COR-L47 (cell line): ENCODE measurements around the gene TADA1.

ENCODE experiments used
- DNase-seq: peaks from one replicate; lab custom pipeline; 2025; lab: John Stamatoyannopoulos, UW

The TADA1 gene

GRCh38 chr1:166875734-166876539 is at the start of gene TADA1:
Gene TADA1, minus strand, starts transcription at chr1:166876264. Its CDS starts 31 bp downstream, at chr1:166876233.
- peak; percentile 99 for DNase-seq

GRCh38 chr1:166924823-166925541 is 48.9 kb upstream of the TADA1 start:
- DNase-seq = no peak

DNA sequence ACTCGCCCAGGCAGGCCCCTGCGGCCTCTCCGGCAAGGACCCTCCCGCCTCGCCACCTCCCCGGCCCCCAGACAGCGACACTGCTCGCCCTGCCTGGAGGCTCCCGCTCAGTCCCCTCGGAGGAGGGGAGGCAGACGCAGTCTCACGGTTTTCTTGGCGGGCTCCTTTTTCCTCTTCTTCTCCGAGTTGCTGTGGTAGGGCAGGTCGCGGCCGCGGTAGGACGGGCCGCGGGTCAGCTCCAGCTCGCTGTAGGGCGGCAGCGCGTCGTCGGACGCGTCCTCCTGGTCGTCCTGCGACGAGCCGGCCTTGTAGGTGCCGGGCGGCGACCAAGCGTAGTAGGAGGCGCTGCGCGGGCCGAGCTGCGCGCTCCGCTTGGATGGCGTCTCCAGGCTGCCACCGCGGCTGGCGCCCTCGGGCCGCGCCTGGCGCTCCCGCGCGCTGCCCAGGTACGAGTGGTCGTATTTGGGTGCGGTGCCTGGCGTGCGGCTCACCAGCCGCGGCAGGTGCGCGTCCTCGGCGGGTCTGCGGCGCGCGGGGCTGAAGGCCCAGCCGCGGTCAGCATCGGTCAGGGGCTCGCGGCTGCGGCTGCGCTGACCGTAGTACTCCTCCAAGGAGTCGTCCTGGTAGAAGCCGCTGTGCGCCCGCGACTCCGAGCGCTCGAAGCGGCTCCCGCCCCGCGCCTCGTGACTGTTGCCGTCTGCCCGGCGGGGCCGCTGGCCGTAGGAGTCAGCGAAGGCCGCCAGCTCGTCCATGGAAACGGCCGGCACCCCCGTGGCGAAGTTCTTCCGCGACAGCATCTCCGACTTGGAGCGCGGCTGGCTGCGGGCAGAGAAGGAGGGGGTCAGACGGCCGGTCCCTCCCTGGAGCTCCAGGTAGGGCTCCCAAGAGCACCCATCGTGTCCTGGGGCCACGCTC is 44.8 kb upstream of the TADA1 start:
- DNase-seq = no peak

GRCh38 chr1:166918956-166919316 is 42.9 kb upstream of the TADA1 start:
- DNase-seq = no peak

GRCh38 chr1:166918088-166918955 is 42.3 kb upstream of the TADA1 start:
- DNase-seq = no peak

DNA sequence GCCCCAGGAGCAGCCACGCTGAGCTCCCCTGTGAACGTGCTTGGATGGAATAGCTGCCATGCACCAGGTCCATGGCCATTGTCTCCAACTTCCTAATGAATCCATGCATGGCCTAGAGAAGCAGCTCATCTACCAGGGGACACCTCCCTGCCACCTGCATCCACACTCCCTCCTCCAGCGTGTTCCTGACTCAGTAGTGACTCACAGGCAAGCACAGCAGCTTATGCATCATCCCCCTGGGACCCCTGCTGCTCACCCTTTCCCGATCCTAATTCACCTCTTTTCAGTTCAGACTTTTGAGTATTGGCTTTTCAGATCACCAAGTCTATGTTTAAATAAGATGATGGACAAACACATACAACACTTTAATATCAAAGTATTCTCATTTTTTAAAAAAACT is 39.9 kb upstream of the TADA1 start:
- DNase-seq = no peak

- DNase-seq = no peak
These were observed 39.0 kb upstream of the TADA1 start for GRCh38 chr1:166915042-166915441.

GRCh38 chr1:166914111-166914510 is 38.0 kb upstream of the TADA1 start:
- DNase-seq = no peak

DNA sequence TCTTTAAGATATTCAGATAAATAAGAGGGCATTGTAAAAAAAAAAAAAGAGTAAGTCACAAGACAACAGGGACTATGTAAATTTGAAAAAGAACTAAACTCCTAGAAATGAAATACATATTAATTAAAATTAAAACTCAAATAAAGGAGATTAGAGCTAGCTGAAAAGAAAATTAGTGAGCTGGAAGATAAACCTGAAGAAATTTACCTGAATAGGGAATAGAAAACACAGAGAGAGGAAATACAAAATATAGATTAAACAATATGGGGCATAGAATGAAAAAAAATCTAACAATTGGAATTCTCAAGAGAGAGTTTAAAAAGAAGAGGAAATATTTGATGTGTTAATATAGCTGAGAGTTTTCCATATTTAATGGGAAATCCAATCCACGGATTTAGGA is 35.6 kb upstream of the TADA1 start:
- no peak for DNase-seq

DNA sequence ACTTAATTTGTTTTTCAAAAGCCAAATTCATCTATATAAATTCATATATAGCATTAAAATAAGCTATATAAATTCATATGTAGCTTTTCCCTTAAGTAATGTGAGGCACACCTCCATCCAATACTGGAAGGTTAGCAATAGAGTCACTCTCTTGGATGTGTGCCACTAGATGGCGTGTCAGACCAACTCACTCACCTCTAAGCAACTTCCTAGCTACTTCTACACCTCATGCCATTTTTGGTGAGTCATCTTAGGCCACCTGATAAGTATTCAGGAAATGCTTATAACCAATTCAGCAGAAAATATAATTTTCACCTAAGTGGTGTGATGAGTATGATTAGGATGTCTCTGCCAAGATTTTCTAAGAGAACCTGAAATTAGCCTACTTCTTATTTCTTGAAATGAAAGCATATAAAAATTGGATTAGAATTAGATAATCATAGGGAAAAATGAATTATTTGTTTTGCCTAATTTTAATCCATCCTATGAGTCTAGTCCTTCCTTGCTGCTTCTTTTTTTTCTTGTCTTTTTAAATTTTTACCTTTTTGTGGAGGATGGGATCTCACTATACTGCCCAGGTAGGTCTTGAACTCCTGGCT is 34.4 kb upstream of the TADA1 start:
- DNase-seq = peak; percentile 78

GRCh38 chr1:166908942-166909341 is 32.9 kb upstream of the TADA1 start:
- no peak for DNase-seq

- no peak for DNase-seq
These were observed 31.7 kb upstream of the TADA1 start for GRCh38 chr1:166907763-166908162.

GRCh38 chr1:166907051-166907450 is 31.0 kb upstream of the TADA1 start:
- no peak for DNase-seq

DNA sequence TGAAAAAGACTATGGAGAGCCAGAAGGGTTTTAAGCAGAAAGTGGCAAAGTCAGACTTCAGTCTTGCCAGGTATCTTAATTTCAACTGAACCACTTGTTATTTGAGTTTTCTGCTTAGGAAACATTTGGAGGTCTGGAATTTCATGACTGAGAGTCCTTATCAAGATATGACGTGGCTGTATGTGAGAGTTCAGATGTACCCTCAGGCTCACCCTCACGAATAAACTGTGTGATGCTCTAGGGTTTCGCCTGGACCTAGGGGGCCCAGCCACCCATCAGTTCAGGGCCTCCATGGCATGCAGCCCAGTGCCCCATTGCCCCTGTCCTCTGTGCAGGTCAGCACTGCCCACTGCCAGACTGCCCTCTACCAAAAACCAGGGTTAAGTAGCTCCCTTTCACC is 30.6 kb upstream of the TADA1 start:
- DNase-seq = no peak

- DNase-seq = no peak
These were observed 29.8 kb upstream of the TADA1 start for GRCh38 chr1:166905900-166906299.

GRCh38 chr1:166905136-166905535 is 29.1 kb upstream of the TADA1 start:
- no peak for DNase-seq

GRCh38 chr1:166903232-166903631 is 27.2 kb upstream of the TADA1 start:
- no peak for DNase-seq

DNA sequence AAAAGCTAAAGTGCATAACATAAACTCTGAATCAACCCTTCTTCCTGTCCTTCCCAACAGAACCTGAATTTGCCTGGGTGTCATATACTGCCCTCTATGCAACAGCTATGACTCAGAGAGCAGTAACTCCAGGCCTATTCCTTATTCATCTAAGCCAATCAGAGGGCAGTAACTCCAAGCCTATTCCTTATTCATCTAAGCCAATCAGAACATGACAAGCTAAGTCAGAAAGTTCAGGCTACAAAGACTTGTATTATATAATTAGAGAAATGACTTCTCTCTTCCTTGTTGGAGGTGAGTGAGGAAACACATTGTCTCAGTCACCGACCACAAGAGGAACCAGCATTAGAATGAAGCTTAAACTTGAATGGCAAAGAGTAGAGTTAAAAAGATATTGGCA is 26.2 kb upstream of the TADA1 start:
- DNase-seq = no peak

DNA sequence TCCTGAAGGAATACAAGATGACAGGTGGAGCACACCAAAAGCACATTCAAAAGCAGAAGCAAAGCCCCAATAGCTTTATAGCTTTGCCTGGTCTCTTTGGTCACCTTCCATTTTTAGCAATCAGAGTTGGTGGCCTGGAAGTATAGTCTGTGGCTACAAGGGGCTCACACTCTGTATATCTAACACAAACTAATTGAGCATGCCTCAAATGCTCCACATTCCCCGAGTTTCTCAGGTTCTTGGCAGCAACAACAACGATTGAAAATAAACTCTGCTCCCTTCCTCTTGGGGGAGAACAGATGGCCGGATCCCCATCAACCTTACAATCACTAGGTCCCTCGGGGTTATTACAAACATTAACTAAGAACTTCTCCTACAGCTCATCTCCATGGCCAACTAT is 24.9 kb upstream of the TADA1 start:
- DNase-seq = no peak

GRCh38 chr1:166899769-166900168 is 23.7 kb upstream of the TADA1 start:
- no peak for DNase-seq

DNA sequence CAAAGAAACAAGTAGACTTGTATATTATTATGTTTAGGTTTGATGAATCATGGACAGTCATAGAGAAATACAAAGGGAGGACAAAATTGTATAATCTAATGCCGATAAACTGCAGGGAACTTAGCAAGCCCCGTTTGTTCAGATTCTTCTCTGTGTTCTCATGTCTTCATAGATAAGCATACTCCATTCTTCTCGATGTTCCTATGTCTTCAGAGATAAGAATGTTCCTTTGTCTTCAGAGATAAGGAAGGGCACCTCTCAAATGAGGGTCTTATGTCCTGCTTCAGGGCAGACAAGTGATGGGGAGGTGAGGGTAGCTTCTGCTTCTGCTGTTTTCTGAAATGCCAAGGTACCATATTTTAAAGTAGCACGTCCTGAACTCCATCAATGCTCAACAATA is 19.7 kb upstream of the TADA1 start:
- DNase-seq = no peak
